Common myeloid progenitor, CD34-positive (primary cell): Measurements from ENCODE around the gene KLHL2.
"Not testable (repeated sequence)": the region's sequence is repeated elsewhere in the genome, so short reads cannot be mapped to it uniquely, and the experiment has no call there.

Experiments used
- CTCF ChIA-PET: fragments of 350-600 bp; sonication (Branson Sonifier 250); formaldehyde crosslinking; loops from one replicate; lab custom pipeline; 2021; ENCODE audit warnings: antibody characterized with exemption; lab: Charles Lee
- POLR2A ChIA-PET: fragments of 350-600 bp; sonication (Branson Sonifier 250); formaldehyde crosslinking; loops from one replicate; lab custom pipeline; 2021; ENCODE audit warnings: antibody characterized with exemption; lab: Charles Lee
- DNase-seq, 3 donors: peaks; one replicate each; pipeline versions ENCODE4 v3.0.0 to v3.0.0-alpha.2; 2013
- H3K27ac ChIP-seq, 2 experiments: 1 replicate in 1 of 2; 2 replicates in 1 of 2; pipeline ENCODE4 v1.7.0; 2013; ENCODE audit warnings: inconsistent platforms in 2 of 2, low read length in 2 of 2, mild to moderate bottlenecking in 2 of 2, low read depth in 1 of 2, moderate library complexity in 1 of 2; ENCODE audit not compliant: severe bottlenecking in 2 of 2, insufficient read depth in 1 of 2, poor library complexity in 1 of 2
- H3K27me3 ChIP-seq, 5 experiments: replicated peaks in 2 of 5; 1 replicate in 3 of 5; 2 replicates in 2 of 5; pipeline versions ENCODE4 v1.6.1 to v1.7.0; 2013; ENCODE audit warnings: low read length in 4 of 5, mild to moderate bottlenecking in 2 of 5, moderate library complexity in 2 of 5, inconsistent platforms in 1 of 5; ENCODE audit not compliant: insufficient read depth in 5 of 5, control insufficient read depth in 4 of 5
- H3K36me3 ChIP-seq, 4 experiments: 1 replicate in 2 of 4; 2 replicates in 2 of 4; pipeline versions ENCODE4 v1.6.1 to v1.7.0; 2013; ENCODE audit warnings: low read length in 3 of 4, control low read depth in 1 of 4, mild to moderate bottlenecking in 1 of 4; ENCODE audit not compliant: control insufficient read depth in 4 of 4, insufficient read depth in 4 of 4
- H3K4me1 ChIP-seq, 4 experiments: 1 replicate in 3 of 4; 2 replicates in 1 of 4; pipeline versions ENCODE4 v1.6.1 to v1.7.1; 2013; ENCODE audit warnings: low read length in 3 of 4, mild to moderate bottlenecking in 3 of 4, control low read depth in 1 of 4, inconsistent platforms in 1 of 4, moderate library complexity in 1 of 4; ENCODE audit not compliant: control insufficient read depth in 4 of 4, insufficient read depth in 4 of 4; ENCODE audit errors: control extremely low read depth in 1 of 4
- H3K4me3 ChIP-seq, 7 experiments: 1 replicate in 4 of 7; 2 replicates in 3 of 7; pipeline versions ENCODE4 v1.5.1 to v1.7.0; 2013; ENCODE audit warnings: mild to moderate bottlenecking in 7 of 7, low read length in 6 of 7, moderate library complexity in 6 of 7, inconsistent platforms in 2 of 7, low read depth in 2 of 7, control low read depth in 1 of 7; ENCODE audit not compliant: insufficient read depth in 4 of 7, control insufficient read depth in 1 of 7; ENCODE audit errors: extremely low read depth in 1 of 7
- H3K9me3 ChIP-seq, 5 experiments: 1 replicate in 4 of 5; 2 replicates in 1 of 5; pipeline versions ENCODE4 v1.6.1 to v1.7.1; 2013; ENCODE audit warnings: low read length in 4 of 5, mild to moderate bottlenecking in 2 of 5, inconsistent platforms in 1 of 5, low read depth in 1 of 5, moderate library complexity in 1 of 5; ENCODE audit not compliant: control insufficient read depth in 4 of 5, insufficient read depth in 2 of 5; ENCODE audit errors: control extremely low read depth in 1 of 5
- WGBS: methylation state at CpG from one replicate; pipeline ENCODE4 v1.1.5; 2013; ENCODE audit not compliant: insufficient coverage; 5-methylcytosine and 5-hydroxymethylcytosine counted together

KLHL2 gene

GRCh38 chr4:165215761-165216487 lies 8.6 kb downstream of the KLHL2 start:
- POLR2A ChIA-PET, H3K4me3 ChIP-seq, H3K4me1 ChIP-seq, DNase-seq, H3K27me3 ChIP-seq, H3K27ac ChIP-seq, H3K9me3 ChIP-seq, CTCF ChIA-PET, H3K36me3 ChIP-seq: not testable (repeated sequence)
- no CpG with 5 or more reads among the region's 2 CpGs for whole genome bisulfite sequencing

GRCh38 chr4:165217325-165217724 lies 10.0 kb downstream of the KLHL2 start:
- WGBS, result 100% methylated on average over 2 of the region's 3 CpGs
- Histone ChIP-seq H3K27me3 (no peaks in the 10 kb centered on the region), H3K36me3 (peaks cover 0 to 2% (median 0%) of the 10 kb centered on the region in 4 experiments), H3K4me3 (no peak overlapping the region), H3K4me1 (peaks cover 0 to 9% (median 2%) of the 10 kb centered on the region in 4 experiments), H3K27ac (no peak overlapping the region), H3K9me3 (no peaks in the 10 kb centered on the region)
- ChIA-PET POLR2A (no interaction called here), CTCF (no interaction called here)
- DNase-seq, result no peak

- CTCF ChIA-PET, H3K27ac ChIP-seq, POLR2A ChIA-PET, DNase-seq, H3K4me3 ChIP-seq, H3K27me3 ChIP-seq, H3K9me3 ChIP-seq, H3K36me3 ChIP-seq: not testable (repeated sequence)
- 100% methylated on average over 3 of the region's 4 CpGs for WGBS
- H3K4me1 ChIP-seq, result peaks cover 0 to 20% (median 9%) of the 10 kb centered on the region in 4 experiments
Observed at GRCh38 chr4:165221306-165221705, 13.9 kb downstream of the KLHL2 start.

- POLR2A ChIA-PET, result interaction anchor here (0.6 kb wide), 1 partner anchor 107 kb away, joined by 5 read pairs; no protein-coding TSS in a partner anchor
Observed at GRCh38 chr4:165221993-165222650, 14.8 kb downstream of the KLHL2 start.

GRCh38 chr4:165222651-165222994 lies 15.3 kb downstream of the KLHL2 start:
- H3K27me3 ChIP-seq, result no peaks in the 10 kb centered on the region
- DNase-seq, result peak in 2 of 3 donors; percentile 37 to 40
- no peak overlapping the region for H3K27ac ChIP-seq
- CTCF ChIA-PET, result no interaction called here
- POLR2A ChIA-PET, result no interaction called here
- H3K9me3 ChIP-seq, result no peaks in the 10 kb centered on the region
- peaks cover 0 to 20% (median 9%) of the 10 kb centered on the region in 4 experiments for H3K4me1 ChIP-seq
- 14% methylated on average over 1 of the region's 2 CpGs for WGBS
- peaks cover 0 to 2% (median 0%) of the 10 kb centered on the region in 4 experiments for H3K36me3 ChIP-seq
- no peak overlapping the region for H3K4me3 ChIP-seq

More at GRCh38 chr4:165221993-165222650, 14.8 kb downstream of the KLHL2 start:
- H3K9me3 ChIP-seq, DNase-seq, H3K27ac ChIP-seq, CTCF ChIA-PET, H3K4me3 ChIP-seq, H3K27me3 ChIP-seq, H3K36me3 ChIP-seq: not testable (repeated sequence)
- 22% methylated on average over 2 of the region's 5 CpGs for WGBS
- H3K4me1 ChIP-seq, result peaks cover 0 to 20% (median 9%) of the 10 kb centered on the region in 4 experiments

- POLR2A ChIA-PET, H3K27me3 ChIP-seq, H3K27ac ChIP-seq, DNase-seq, CTCF ChIA-PET, H3K36me3 ChIP-seq, H3K9me3 ChIP-seq, H3K4me3 ChIP-seq: not testable (repeated sequence)
- peaks cover 0 to 16% (median 6%) of the 10 kb centered on the region in 4 experiments for H3K4me1 ChIP-seq
- WGBS, result no CpG with 5 or more reads among the region's 2 CpGs
Observed at GRCh38 chr4:165227401-165227800, 20.0 kb downstream of the KLHL2 start.

GRCh38 chr4:165229490-165230200 lies 22.3 kb downstream of the KLHL2 start:
- H3K27ac ChIP-seq, H3K4me1 ChIP-seq, H3K4me3 ChIP-seq, DNase-seq, H3K27me3 ChIP-seq, H3K9me3 ChIP-seq, POLR2A ChIA-PET, CTCF ChIA-PET, H3K36me3 ChIP-seq: not testable (repeated sequence)
- 78% methylated on average over 2 of the region's 4 CpGs for WGBS
